Esophagus squamous epithelium (tissue), 5 donors: ENCODE results near the gene SOX6. TPM values are rescaled to one million over a fixed set of nuclear protein-coding genes. Genes with fewer than 3 reads are reported as not detected.

Experiments used
- DNase-seq: peaks from one replicate; lab custom pipeline; 2025; lab: John Stamatoyannopoulos, UW
- H3K27ac ChIP-seq, 4 donors: fragments of 200-600 bp; sonication (generic); one replicate each; pipeline ENCODE4 v1.5.1; 2016 to 2019; ENCODE audit warnings: mild to moderate bottlenecking in 1 of 4
- H3K27me3 ChIP-seq, 4 donors: fragments of 200-600 bp; sonication (generic); 1 replicate in 3 of 4; 2 replicates in 1 of 4; pipeline versions ENCODE4 v1.5.1 to v1.6.0; 2017 to 2021; ENCODE audit warnings: antibody characterized with exemption in 1 of 4
- H3K36me3 ChIP-seq, 3 donors: fragments of 200-600 bp; sonication (generic); one replicate each; pipeline ENCODE4 v1.5.1; 2016 to 2019
- H3K4me1 ChIP-seq, 3 donors: fragments of 200-600 bp; sonication (generic); one replicate each; pipeline ENCODE4 v1.5.1; 2017 to 2019
- H3K4me3 ChIP-seq, 4 donors: fragments of 200-600 bp; sonication (generic); 1 replicate in 3 of 4; 2 replicates in 1 of 4; pipeline ENCODE4 v1.5.1; 2016 to 2019; ENCODE audit warnings: mild to moderate bottlenecking in 2 of 4, moderate library complexity in 1 of 4
- H3K9me3 ChIP-seq, 3 donors: fragments of 200-600 bp; sonication (generic); one replicate each; pipeline ENCODE4 v1.5.1; 2016 to 2019
- POLR2A ChIP-seq, 4 donors: fragments of 450-650 bp; IDR thresholded peaks; one replicate each; pipeline ENCODE4 v1.6.1; 2017; ENCODE audit warnings: antibody characterized with exemption in 4 of 4, mild to moderate bottlenecking in 4 of 4, moderate library complexity in 3 of 4
- WGBS, 2 donors: methylation state at CpG; one replicate each; pipeline ENCODE4 v1.1.5; 2018; 5-methylcytosine and 5-hydroxymethylcytosine counted together
- intact Hi-C: fragments of 100-400 bp; cut with DNase I; formaldehyde crosslinking; loops from one replicate; pipeline ENCODE4 v1.15.0; 2022
- total RNA-seq, 4 donors: library from RNA; depleted of rRNA; stranded (reverse); fragments of >200 nt; gene quantifications; one replicate each; pipeline ENCODE4 v1.1.0, GENCODE V29; 2016
- TF ChIP-seq, protein P1 (sequence below), 6 experiments: fragments of 450-650 bp in 4 of 6; fragments of 200-600 bp in 2 of 6; sonication (generic) in 2 of 6; IDR thresholded peaks; one replicate each; pipeline ENCODE4 v1.5.1; 2016 to 2019; ENCODE audit warnings: antibody characterized with exemption in 6 of 6, mild to moderate bottlenecking in 4 of 6, moderate library complexity in 4 of 6
- donor health status: DM: yes; HTN: yes; CAD: no.

SOX6 gene
- total RNA-seq, 4 donors from 2014 or later = 7.8 to 16.0 (median 10.6) TPM

DNA sequence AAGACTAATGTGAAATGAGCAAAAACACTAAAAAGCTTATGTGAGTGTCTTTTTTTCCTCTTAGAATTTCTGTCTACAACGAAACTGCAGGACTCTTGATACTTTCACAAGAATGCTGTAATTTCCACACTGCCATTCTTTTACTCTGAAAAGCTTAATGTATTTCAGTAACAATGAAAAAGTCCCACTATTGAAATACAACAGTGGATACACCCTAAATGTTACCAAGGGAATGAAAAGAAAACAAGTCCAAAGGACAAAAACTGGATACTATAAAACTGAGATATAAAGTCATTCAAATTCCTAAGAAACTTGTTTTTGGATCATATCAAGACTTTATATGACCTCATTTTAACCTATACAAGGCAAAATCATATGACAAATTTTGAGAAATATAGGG, 77.4 kb downstream of the SOX6 start:
- Histone ChIP-seq H3K9me3 (no peaks in the 10 kb centered on the region), H3K4me1 (peaks cover 0 to 35% (median 5%) of the 10 kb centered on the region in 3 donors), H3K27me3 (no peaks in the 10 kb centered on the region), H3K36me3 (no peaks in the 10 kb centered on the region), H3K4me3 (no peak overlapping the region), H3K27ac (peak overlapping the region in 3 of 4 donors; percentile 45 to 75 (median 70))
- WGBS, 2 donors = 14 to 21% methylated on average over 1 of the region's 1 CpG
- intact Hi-C loops = no loop called here
- TF ChIP-seq, protein P1, sequence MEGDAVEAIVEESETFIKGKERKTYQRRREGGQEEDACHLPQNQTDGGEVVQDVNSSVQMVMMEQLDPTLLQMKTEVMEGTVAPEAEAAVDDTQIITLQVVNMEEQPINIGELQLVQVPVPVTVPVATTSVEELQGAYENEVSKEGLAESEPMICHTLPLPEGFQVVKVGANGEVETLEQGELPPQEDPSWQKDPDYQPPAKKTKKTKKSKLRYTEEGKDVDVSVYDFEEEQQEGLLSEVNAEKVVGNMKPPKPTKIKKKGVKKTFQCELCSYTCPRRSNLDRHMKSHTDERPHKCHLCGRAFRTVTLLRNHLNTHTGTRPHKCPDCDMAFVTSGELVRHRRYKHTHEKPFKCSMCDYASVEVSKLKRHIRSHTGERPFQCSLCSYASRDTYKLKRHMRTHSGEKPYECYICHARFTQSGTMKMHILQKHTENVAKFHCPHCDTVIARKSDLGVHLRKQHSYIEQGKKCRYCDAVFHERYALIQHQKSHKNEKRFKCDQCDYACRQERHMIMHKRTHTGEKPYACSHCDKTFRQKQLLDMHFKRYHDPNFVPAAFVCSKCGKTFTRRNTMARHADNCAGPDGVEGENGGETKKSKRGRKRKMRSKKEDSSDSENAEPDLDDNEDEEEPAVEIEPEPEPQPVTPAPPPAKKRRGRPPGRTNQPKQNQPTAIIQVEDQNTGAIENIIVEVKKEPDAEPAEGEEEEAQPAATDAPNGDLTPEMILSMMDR (IDR thresholded peaks at IDR 0.05) = no peak
- no peak for TF ChIP-seq POLR2A (IDR thresholded peaks at IDR 0.05)
- no peak for DNase-seq

DNA sequence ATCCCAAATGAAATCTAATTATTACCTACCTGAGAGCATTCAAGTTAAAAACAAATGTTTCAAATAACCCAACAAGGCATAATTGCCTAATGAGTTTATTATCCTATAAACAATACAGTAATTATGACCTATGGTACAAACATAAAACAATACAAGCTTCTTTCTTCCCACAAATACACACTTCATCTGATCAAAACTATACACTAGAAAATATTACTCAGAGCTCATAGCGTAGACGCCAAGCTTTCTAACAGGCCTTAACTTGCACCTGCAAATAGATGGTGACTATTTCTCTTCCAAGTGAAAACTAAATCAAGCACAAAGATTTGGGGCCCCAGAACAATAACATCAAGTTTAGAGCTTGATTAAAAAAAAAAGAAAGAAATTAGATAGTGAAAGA, 78.1 kb downstream of the SOX6 start:
- intact Hi-C loops = no loop called here
- H3K36me3 ChIP-seq = no peaks in the 10 kb centered on the region
- 29 to 58% methylated on average over 2 of the region's 2 CpGs for WGBS, 2 donors
- no peak overlapping the region for H3K4me3 ChIP-seq
- H3K27ac ChIP-seq = peak overlapping the region in 3 of 4 donors; percentile 9 to 75 (median 70)
- H3K4me1 ChIP-seq = peaks cover 0 to 35% (median 5%) of the 10 kb centered on the region in 3 donors
- no peak for DNase-seq
- TF ChIP-seq, protein P1 (IDR thresholded peaks at IDR 0.05) = no peak
- TF ChIP-seq POLR2A (IDR thresholded peaks at IDR 0.05) = no peak
- H3K27me3 ChIP-seq = no peaks in the 10 kb centered on the region
- H3K9me3 ChIP-seq = no peaks in the 10 kb centered on the region

DNA sequence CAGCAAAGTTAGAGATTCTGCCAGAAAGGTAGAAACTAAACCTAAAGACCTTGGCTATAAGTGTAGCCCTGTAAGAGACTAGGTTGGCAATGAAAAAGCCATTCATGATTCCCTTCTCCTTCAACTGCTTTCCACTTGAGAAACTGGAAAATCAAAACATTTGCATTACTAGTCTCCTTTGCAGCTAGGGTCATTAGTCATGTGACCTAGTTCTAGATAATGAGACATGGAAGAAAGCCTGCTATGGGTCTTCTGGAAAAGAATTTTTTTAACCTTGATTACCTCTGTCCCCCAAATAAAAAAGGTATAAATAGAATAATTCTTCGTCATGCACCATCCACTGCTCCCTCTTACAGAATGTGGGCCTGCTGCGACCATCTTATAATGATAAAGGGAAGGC, 80.1 kb downstream of the SOX6 start:
- Histone ChIP-seq H3K36me3 (no peaks in the 10 kb centered on the region), H3K27me3 (no peaks in the 10 kb centered on the region), H3K4me3 (no peak overlapping the region), H3K9me3 (no peaks in the 10 kb centered on the region), H3K27ac (no peak overlapping the region), H3K4me1 (peaks cover 0 to 34% (median 5%) of the 10 kb centered on the region in 3 donors)
- no peak for DNase-seq
- intact Hi-C loops = no loop called here
- 80 to 100% methylated on average over 2 of the region's 2 CpGs for WGBS, 2 donors
- TF ChIP-seq, protein P1 (IDR thresholded peaks at IDR 0.05) = no peak
- no peak for TF ChIP-seq POLR2A (IDR thresholded peaks at IDR 0.05)

DNA sequence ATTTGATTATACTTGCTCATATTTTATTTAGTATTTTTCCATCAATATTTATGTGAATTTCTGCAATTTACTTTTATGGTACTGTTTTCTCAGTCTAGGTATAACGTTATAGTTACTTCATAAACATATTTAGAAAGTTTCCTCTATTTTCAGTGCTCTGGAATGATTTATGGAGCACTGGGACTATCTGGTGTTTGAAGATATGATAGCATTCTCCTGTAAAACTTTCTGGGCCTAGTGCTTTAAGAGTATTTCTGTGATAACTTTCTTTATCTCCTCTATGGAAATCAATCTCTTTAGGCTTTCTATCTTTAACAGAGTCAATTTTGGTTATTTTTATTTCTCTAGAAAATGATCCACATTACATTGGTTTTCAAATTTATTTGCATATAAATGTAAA, 85.1 kb downstream of the SOX6 start:
- H3K36me3 ChIP-seq = no peaks in the 10 kb centered on the region
- intact Hi-C loops = no loop called here
- WGBS, 2 donors = 63 to 66% methylated on average over 1 of the region's 1 CpG
- H3K9me3 ChIP-seq = no peaks in the 10 kb centered on the region
- no peaks in the 10 kb centered on the region for H3K27me3 ChIP-seq
- H3K4me3 ChIP-seq = no peak overlapping the region
- TF ChIP-seq POLR2A (IDR thresholded peaks at IDR 0.05) = no peak
- TF ChIP-seq, protein P1 (IDR thresholded peaks at IDR 0.05) = no peak
- no peaks in the 10 kb centered on the region for H3K4me1 ChIP-seq
- DNase-seq = no peak
- H3K27ac ChIP-seq = no peak overlapping the region

DNA sequence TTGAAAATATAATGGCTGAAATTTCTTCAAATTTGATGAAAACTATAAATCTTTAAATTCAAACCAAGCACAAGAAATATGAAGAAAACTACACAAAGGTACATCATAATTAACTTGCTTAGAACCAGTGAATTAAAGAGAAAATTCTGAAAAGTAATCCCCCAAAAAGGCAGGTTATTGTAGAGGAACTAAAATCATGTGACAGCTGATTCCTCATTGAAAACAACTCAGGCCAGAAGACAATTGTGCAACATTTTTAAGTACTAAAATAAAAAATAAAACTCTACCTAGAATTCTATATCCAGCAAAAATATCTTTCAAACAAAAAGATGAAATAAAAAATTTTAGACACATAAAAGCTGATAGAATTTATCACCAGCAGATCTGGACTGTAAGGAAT, 90.3 kb downstream of the SOX6 start:
- intact Hi-C loops = no loop called here
- no peak for DNase-seq
- Histone ChIP-seq H3K4me3 (no peak overlapping the region), H3K27me3 (no peaks in the 10 kb centered on the region), H3K4me1 (no peaks in the 10 kb centered on the region), H3K36me3 (no peaks in the 10 kb centered on the region), H3K9me3 (peaks cover 0 to 4% (median 0%) of the 10 kb centered on the region in 3 donors), H3K27ac (no peak overlapping the region)
- TF ChIP-seq POLR2A (IDR thresholded peaks at IDR 0.05) = no peak
- TF ChIP-seq, protein P1 (IDR thresholded peaks at IDR 0.05) = no peak
